Measurements from ENCODE around the gene GPR39.

GPR39 gene

GRCh38 chr2:132412021-132412420 lies 4.6 kb upstream of the GPR39 start:
- TF ChIP-seq, protein P1, sequence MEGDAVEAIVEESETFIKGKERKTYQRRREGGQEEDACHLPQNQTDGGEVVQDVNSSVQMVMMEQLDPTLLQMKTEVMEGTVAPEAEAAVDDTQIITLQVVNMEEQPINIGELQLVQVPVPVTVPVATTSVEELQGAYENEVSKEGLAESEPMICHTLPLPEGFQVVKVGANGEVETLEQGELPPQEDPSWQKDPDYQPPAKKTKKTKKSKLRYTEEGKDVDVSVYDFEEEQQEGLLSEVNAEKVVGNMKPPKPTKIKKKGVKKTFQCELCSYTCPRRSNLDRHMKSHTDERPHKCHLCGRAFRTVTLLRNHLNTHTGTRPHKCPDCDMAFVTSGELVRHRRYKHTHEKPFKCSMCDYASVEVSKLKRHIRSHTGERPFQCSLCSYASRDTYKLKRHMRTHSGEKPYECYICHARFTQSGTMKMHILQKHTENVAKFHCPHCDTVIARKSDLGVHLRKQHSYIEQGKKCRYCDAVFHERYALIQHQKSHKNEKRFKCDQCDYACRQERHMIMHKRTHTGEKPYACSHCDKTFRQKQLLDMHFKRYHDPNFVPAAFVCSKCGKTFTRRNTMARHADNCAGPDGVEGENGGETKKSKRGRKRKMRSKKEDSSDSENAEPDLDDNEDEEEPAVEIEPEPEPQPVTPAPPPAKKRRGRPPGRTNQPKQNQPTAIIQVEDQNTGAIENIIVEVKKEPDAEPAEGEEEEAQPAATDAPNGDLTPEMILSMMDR (IDR thresholded peaks at IDR 0.05; ENCODE audit: extremely low read depth, missing control alignments), result no peak
- DNase-seq (ENCODE audit: low spot score), result no peak

GRCh38 chr2:132414081-132414480 lies 2.5 kb upstream of the GPR39 start:
- no peak for DNase-seq (ENCODE audit: low spot score)
- TF ChIP-seq, protein P1 (IDR thresholded peaks at IDR 0.05; ENCODE audit: extremely low read depth, missing control alignments), result no peak

DNA sequence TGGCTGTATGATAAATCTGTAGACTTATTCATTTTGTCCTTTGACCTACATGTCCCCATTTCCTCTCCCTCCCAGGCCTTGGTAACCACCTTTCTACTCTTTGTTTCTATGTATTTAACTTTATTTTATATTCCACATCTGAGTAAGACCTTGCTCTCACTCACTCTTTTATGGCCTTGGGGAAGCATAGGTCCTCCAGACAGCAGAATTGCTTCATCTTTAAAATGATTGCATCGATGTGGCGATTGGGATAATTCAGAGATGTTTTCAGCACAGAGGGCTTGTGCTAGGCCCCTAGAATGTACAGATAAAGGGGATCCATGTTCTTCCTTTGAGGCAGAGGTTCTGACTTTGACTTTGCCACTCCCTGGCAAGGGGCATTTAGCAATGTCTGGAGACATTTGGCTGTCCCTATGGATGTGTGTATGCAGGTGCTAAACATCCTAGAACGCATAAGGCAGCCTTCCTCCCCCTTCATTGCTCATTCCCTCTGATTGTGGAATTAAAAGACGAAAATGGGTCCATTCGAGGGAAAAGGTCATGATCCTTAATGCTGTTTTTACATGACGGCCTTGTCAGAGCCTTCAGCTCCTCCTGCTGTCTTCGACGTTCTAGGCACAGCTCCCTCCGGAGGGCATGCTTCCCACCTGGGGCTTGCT lies 1.2 kb upstream of the GPR39 start:
- TF ChIP-seq, protein P1 (IDR thresholded peaks at IDR 0.05; ENCODE audit: extremely low read depth, missing control alignments), result no peak
- DNase-seq (ENCODE audit: low spot score), result no peak

DNA sequence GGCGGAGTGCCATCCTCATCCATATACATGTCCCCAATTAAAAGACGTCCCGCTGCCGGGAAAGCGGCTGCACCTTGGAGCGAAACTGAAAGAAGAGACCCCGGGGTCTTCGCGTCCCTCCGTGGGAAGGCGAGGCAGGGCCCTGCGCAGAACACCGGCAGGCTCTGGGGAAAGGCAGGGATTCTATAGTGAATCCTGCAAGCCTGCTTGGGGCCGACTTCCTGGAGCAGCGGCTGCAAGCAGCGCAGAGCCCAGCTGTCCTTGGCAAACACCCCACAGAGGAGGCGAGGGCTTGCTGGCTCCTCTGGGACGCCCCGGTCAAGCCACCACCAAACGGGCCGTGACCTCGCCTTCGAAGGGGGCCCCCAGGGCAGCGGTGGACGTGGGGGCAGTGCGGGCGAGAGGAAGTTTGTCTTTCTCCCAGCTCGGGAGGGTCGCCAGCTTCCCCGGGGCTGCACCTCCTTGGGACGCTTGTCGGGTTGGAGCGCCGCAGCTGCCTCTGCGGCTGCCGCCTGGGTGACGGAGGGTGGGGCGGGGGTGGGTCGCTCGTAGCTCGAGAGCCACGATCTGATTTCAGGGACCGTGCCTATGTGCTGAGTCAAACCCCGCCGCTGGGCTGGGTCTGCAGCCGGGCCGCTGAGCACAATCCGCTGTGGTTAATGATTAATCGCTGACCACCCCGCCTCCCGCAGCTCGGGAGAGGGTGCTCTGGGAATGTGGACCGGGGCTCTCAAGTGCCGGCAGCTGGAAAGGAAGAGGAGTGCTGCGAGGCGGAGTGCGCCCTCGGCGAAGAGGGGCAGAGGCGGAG lies 486 bp upstream of the GPR39 start:
- TF ChIP-seq, protein P1 (IDR thresholded peaks at IDR 0.05; ENCODE audit: extremely low read depth, missing control alignments), result no peak
- DNase-seq (ENCODE audit: low spot score), result no peak

GRCh38 chr2:132417430-132418035 lies 928 bp downstream of the GPR39 start:
- DNase-seq (ENCODE audit: low spot score), result no peak
- TF ChIP-seq, protein P1 (IDR thresholded peaks at IDR 0.05; ENCODE audit: extremely low read depth, missing control alignments), result no peak

DNA sequence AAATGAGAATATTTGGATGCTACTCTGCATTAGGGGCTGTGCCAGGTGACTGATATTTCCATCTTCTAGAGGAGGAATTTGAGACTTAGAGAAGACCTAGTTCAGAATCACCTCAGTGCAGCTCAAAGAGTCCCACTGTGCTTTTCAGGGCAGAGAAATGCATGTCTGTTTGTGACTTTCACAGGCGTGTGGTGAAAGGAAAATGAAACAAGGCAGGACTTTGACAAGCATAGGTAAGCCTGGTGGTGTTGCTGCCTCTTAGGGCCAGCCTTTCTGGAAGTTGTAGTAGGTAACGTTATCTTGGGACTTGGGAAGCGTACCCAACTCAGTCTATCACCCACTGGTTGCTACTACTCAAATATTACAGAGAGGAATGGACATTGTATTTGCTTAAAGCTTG lies 2.6 kb downstream of the GPR39 start:
- TF ChIP-seq, protein P1 (IDR thresholded peaks at IDR 0.05; ENCODE audit: extremely low read depth, missing control alignments), result no peak
- no peak for DNase-seq (ENCODE audit: low spot score)

DNA sequence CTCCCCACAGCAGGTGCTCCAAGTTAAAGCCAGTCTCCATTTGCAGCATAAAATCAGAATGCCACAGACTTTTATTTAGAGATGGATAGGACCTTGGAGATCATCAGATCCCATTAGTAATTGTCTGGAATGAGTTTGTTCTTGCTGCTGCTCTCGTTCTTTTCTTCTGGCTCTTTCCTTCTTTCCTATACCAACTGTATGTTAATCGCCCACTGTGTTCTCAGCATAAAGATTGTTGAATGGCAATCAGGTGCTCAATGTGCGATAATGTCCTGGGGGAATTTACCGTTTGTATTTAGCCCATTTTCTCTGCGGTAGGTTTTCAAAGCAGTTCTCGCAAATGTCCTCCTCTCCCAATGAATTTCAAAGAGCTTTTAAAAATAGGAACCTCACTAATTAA lies 3.3 kb downstream of the GPR39 start:
- DNase-seq (ENCODE audit: low spot score), result no peak
- TF ChIP-seq, protein P1 (IDR thresholded peaks at IDR 0.05; ENCODE audit: extremely low read depth, missing control alignments), result no peak
